LHCN-M2 (cell line): ENCODE results near the gene AADACL3. TPM values are rescaled to one million over a fixed set of nuclear protein-coding genes. Genes with fewer than 3 reads are reported as not detected.

Experiments
- DNase-seq: peaks from one replicate; pipeline ENCODE4 v3.0.0-alpha.2; 2012; ENCODE audit warnings: low read depth
- total RNA-seq: library from RNA; depleted of rRNA; stranded (reverse); fragments of >200 nt; gene quantifications from 2 replicates; pipeline ENCODE4 v1.2.3, GENCODE V29; 2014; rRNA removed

Gene AADACL3
- total RNA-seq, 1 experiment from 2014 or later, result not detected

DNA sequence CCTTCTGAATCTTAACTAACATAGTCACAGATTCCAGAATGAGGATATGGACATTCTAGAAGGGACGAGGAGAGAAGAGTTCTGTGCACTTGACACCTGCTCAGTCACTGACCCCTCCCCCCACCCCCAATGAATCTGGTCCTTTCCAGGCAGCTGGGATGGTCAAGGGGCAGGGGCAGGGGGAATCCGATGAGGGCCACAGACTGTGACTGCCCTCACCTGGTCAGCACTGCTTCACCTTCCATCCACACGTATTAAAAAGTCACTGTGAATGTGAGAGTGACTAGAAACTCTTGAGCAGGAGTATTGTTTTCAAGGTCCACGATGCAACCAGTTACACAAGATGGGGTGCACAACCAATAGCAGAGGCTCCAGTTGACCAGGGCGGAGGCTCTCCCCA, 48.1 kb downstream of the AADACL3 start:
- no peak for DNase-seq

DNA sequence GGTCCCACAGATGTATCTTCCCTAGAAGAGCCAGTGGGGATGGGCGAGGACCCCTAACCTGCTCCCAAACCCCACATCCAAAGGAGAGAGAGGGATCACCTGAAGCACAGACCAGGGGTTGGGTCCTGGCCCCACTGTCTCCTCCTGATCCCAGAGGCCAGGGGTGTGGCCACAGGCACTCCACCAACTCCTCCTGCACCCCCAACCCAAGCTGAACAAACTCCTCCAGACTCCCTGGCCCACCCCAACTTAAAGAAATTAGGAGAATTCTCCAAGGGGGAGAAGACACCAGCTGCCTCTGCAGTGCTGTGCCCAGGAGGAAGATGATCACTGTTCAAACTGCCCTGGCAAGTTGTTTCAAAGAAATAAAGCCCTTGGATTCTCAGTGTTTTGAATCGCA, 53.1 kb downstream of the AADACL3 start:
- no peak for DNase-seq

DNA sequence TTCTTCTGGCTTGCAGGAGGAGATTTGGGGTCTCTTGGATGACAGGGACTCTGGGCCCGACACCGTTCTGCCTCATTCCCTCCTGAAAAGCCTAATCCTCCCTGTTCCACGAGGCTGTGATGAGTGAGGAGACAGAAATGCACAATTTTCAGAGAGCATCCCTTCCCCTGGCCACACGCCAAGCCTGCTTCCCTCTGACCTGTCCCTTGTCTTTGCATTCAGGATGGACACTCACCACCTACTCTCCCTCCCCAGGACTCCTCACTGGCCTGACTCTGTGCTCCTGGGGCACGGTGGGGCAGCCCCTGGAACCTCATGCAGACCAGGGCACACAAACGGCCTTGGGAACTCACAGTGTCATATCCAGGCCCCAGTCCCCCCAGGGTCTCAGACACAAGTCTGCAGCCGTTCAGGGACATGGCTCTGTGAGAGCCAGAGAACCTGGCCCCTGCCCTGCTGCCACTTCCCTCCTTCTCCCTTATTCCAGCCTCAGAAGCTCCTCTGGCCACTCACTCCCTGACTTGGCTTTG, 54.1 kb downstream of the AADACL3 start:
- no peak for DNase-seq

DNA sequence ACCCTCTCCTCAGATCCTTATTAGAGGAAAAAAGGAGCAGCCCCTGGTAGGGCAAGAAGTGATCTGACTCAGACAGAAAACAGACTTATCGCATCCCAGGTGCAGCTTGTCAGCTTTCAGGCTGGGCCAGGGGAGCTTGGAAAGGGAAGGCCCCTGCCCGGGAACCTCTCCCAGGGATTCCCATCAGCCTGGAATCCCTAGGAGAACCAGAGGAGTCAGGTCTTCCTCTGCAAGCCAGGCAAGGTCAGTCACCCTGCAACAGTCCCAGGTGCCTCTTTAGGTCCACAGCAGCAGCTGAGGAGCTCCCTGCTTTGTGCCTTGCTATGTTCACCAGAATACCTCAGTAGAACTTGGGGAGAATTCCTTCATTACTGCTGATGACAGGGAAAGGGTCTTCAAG, 54.7 kb downstream of the AADACL3 start:
- no peak for DNase-seq

DNA sequence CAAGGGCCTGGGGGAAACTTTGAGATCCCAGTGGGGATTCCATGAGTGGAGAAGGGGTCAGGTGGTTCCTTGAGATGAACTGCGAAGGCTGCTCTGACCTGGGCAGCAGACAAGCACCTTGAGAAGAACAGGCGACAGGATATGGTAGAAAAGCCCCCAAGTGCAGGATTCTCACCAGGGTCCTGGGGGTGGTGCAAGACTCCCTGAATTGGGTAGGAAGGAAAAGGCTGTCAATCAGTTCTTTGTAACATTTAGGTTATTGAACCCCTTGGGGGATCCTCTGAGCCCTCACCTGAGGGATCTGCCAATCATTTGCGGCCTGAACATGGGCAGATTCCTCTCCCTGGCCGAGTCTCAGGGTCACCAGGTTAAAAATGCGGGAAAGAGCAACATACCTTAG, 55.3 kb downstream of the AADACL3 start:
- DNase-seq, result no peak

DNA sequence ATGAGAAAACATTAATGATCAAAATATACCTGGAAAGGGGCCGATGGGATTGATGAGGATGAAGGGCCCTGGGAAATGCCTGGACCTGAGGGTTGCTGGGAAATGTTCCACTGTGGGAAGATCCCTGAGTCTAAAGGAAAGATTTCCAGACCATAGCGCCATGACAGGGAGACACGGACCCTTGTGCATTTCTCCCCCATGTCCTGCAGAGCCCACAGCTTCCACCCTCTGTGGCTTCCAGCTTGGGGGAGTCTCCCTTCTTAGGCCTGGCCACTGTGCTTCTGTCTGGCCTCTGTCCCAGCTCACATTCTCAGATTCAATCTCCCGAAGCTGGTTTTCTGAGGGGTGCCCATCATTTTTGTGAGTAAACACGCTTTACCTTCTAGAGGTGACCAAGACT, 56.6 kb downstream of the AADACL3 start:
- DNase-seq, result no peak

DNA sequence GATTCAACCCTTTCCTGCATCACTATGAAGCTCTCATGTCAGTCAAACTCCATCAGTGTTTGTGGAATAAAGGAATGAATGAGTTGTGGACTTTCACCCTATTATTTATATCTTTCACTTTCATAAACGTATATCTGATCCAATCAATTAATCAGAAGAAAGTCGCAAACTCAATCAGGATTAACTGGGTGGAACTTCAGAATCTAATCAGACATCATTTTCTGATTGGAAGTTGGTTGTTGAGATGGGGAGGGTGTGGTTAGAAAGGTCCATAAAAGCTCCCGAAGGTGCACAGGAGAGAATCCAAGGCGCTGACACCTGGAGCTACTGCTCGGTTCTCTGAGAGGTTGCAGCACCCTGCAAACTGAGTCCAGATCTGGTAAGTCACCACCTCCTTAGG, 57.5 kb downstream of the AADACL3 start, which contains the start of gene PRAMEF12:
TSS of gene PRAMEF12 (plus strand) at position 301 of the 400 bp plus-strand sequence. CDS start 1,130 bp downstream, outside the sequence.
- DNase-seq, result no peak

DNA sequence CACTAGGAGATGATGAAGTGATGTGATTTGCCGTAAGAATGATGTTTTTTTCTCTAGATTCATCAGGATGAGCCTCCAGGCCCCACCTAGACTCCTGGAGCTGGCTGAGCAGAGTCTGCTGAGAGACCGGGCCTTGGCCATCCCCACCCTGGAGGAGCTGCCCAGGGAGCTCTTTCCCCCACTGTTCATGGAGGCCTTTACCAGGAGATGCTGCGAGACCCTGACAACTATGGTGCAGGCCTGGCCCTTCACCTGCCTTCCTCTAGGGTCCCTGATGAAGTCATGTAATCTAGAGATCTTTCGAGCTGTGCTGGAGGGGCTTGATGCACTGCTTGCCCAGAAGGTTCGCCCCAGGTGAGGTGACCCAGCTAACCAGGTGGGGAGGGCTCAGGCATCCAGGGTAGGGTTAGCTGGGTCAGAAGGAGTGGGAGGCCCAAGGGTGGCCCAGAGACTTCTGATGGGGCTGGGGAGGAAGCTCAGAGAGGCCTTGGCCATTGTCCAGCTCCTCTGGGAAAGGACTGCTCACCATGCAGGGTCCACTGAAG, 59.0 kb downstream of the AADACL3 start:
- DNase-seq, result no peak

DNA sequence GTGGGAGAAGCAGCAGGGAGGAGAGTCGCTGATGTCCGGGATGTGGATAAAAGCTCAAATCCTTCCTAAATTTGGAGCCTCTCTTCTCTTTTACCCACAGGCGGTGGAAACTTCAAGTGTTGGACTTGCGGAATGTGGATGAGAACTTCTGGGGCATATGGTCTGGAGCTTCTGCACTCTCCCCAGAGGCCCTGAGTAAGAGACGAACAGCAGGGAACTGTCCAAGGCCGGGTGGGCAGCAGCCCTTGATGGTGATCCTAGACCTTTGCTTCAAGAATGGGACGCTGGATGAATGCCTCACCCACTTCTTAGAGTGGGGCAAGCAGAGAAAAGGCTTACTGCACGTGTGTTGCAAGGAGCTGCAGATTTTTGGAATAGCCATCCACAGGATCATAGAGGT, 59.5 kb downstream of the AADACL3 start:
- no peak for DNase-seq

DNA sequence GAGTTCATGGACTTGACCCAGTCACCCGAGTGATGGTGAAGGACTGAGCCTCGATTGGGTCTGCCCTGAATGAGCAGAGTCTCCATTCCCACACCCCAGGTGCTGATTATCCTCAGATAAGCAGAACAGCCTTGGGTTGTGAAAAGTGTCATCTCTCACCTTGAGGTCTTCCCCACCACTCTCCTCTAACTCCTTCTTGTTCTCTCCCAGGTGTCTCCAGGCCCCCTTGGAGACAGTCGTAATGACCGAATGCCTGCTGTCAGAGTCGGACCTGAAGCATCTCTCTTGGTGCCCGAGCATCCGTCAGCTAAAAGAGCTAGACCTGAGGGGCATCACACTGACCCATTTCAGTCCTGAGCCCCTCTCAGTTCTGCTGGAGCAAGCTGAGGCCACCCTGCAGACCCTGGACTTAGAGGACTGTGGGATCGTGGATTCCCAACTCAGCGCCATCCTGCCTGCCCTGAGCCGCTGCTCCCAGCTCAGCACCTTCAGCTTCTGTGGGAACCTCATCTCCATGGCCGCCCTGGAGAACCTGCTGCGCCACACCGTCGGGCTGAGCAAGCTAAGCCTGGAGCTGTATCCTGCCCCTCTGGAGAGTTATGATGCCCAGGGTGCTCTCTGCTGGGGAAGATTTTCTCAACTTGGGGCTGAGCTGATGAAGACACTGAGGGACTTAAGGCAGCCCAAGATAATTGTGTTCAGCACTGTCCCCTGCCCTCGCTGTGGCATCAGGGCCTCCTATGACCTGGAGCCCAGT, 61.1 kb downstream of the AADACL3 start:
- DNase-seq, result no peak

Other genes starting within 250 kb of the AADACL3 start
- gene DHRS3, start 97.9 kb upstream of the AADACL3 start, total RNA-seq, result 1.4 and 1.6 TPM in 2 replicates
- gene AADACL4, start 72.0 kb upstream of the AADACL3 start, total RNA-seq, result not detected in 2 replicates
- not detected in 2 replicates for gene CFAP107, start 30.1 kb downstream of the AADACL3 start, total RNA-seq
- gene PRAMEF12, start 57.6 kb downstream of the AADACL3 start, total RNA-seq, result not detected in 2 replicates
- not detected in 2 replicates for gene PRAMEF1, start 75.3 kb downstream of the AADACL3 start, total RNA-seq
- gene PRAMEF11, start 115.3 kb downstream of the AADACL3 start, total RNA-seq, result not detected in 2 replicates
- gene HNRNPCL1, start 132.6 kb downstream of the AADACL3 start, total RNA-seq, result not detected in 2 replicates
- gene PRAMEF2, start 141.0 kb downstream of the AADACL3 start, total RNA-seq, result not detected in 2 replicates
- gene PRAMEF4, start 170.1 kb downstream of the AADACL3 start, total RNA-seq, result not detected in 2 replicates
- not detected in 2 replicates for gene PRAMEF10, start 182.2 kb downstream of the AADACL3 start, total RNA-seq
- not detected in 2 replicates for gene PRAMEF7, start 200.5 kb downstream of the AADACL3 start, total RNA-seq
- not detected in 2 replicates for gene PRAMEF6, start 231.5 kb downstream of the AADACL3 start, total RNA-seq